GM12874 (cell line): Measurements from ENCODE around the gene PPP2R1A.

ENCODE experiments used
- CTCF ChIP-seq: IDR thresholded peaks from 2 replicates; pipeline ENCODE4 v1.5.1; 2011; ENCODE audit warnings: low read depth, mild to moderate bottlenecking, control low read depth, low read length, moderate library complexity; ENCODE audit not compliant: insufficient read depth

PPP2R1A gene

GRCh38 chr19:52211926-52212571 lies 22.2 kb downstream of the PPP2R1A start:
- no peak for TF ChIP-seq CTCF

- TF ChIP-seq CTCF = no peak
These were observed 22.9 kb downstream of the PPP2R1A start for GRCh38 chr19:52212572-52213255.

GRCh38 chr19:52214241-52214640 lies 24.4 kb downstream of the PPP2R1A start:
- no peak for TF ChIP-seq CTCF

GRCh38 chr19:52216401-52216800 lies 26.5 kb downstream of the PPP2R1A start:
- TF ChIP-seq CTCF = no peak

- no peak for TF ChIP-seq CTCF
These were observed 27.7 kb downstream of the PPP2R1A start for GRCh38 chr19:52217576-52217975.

- no peak for TF ChIP-seq CTCF
These were observed 29.8 kb downstream of the PPP2R1A start for GRCh38 chr19:52219611-52220010.

- TF ChIP-seq CTCF = no peak
These were observed 31.2 kb downstream of the PPP2R1A start for GRCh38 chr19:52221031-52221430.
